HEK293T (cell line): ENCODE results near the gene ACTN4.

Experiments used
- CTCF ChIA-PET: fragments of 350-600 bp; formaldehyde crosslinking; extraction: SDS; loops from one replicate; lab custom pipeline; 2021; ENCODE audit warnings: antibody characterized with exemption, inconsistent platforms; lab: Yijun Ruan, JAX
- POLR2A ChIA-PET: fragments of 350-600 bp; formaldehyde crosslinking; extraction: SDS; loops from one replicate; lab custom pipeline; 2020; ENCODE audit warnings: antibody characterized with exemption, inconsistent platforms; lab: Yijun Ruan, JAX
- DNase-seq: peaks from one replicate; pipeline ENCODE4 v3.0.0; 2012; ENCODE audit warnings: mixed read lengths; ENCODE audit errors: extremely low spot score
- ARNT ChIP-seq: fragments of 450-650 bp; IDR thresholded peaks from 2 replicates; pipeline ENCODE4 v1.6.1; 2017; ENCODE audit warnings: mild to moderate bottlenecking
- BHLHE40 ChIP-seq: fragments of 450-650 bp; IDR thresholded peaks from 2 replicates; pipeline ENCODE4 v1.6.1; 2016; ENCODE audit warnings: mild to moderate bottlenecking, moderate library complexity, borderline replicate concordance
- CTBP1 ChIP-seq: fragments of 450-650 bp; IDR thresholded peaks from 2 replicates; pipeline ENCODE4 v1.6.1; 2016; ENCODE audit warnings: borderline replicate concordance
- ELF4 ChIP-seq: fragments of 450-650 bp; IDR thresholded peaks from 2 replicates; pipeline ENCODE4 v1.6.1; 2017; ENCODE audit warnings: antibody characterized with exemption
- FOXA1 ChIP-seq: fragments of 450-650 bp; IDR thresholded peaks from 2 replicates; pipeline ENCODE4 v1.6.1; 2016; ENCODE audit warnings: mild to moderate bottlenecking
- FOXK2 ChIP-seq: fragments of 450-650 bp; IDR thresholded peaks from 2 replicates; pipeline ENCODE4 v1.6.1; 2016; ENCODE audit warnings: mild to moderate bottlenecking
- FOXM1 ChIP-seq: fragments of 450-650 bp; IDR thresholded peaks from 2 replicates; pipeline ENCODE4 v1.6.1; 2017; ENCODE audit warnings: mild to moderate bottlenecking, borderline replicate concordance
- HDGF ChIP-seq: fragments of 450-650 bp; IDR thresholded peaks from 2 replicates; pipeline ENCODE4 v1.6.1; 2017; ENCODE audit warnings: antibody characterized with exemption, borderline replicate concordance
- L3MBTL2 ChIP-seq: fragments of 450-650 bp; conservative IDR thresholded peaks from 2 replicates; pipeline ENCODE4 v1.6.1; 2016; ENCODE audit warnings: mild to moderate bottlenecking
- LEF1 ChIP-seq: fragments of 450-650 bp; IDR thresholded peaks from 2 replicates; pipeline ENCODE4 v1.6.1; 2017; ENCODE audit warnings: mild to moderate bottlenecking, borderline replicate concordance
- NFRKB ChIP-seq: fragments of 450-650 bp; IDR thresholded peaks from 2 replicates; pipeline ENCODE4 v1.6.1; 2016; ENCODE audit warnings: mild to moderate bottlenecking, moderate library complexity
- SP1 ChIP-seq: fragments of 450-650 bp; IDR thresholded peaks from 2 replicates; pipeline ENCODE4 v1.6.1; 2017
- SUZ12 ChIP-seq: fragments of 450-650 bp; IDR thresholded peaks from 2 replicates; pipeline ENCODE4 v1.6.1; 2016; ENCODE audit warnings: mild to moderate bottlenecking
- TARDBP ChIP-seq: fragments of 450-650 bp; IDR thresholded peaks from 2 replicates; pipeline ENCODE4 v1.6.1; 2016
- ZNF384 ChIP-seq: fragments of 450-650 bp; IDR thresholded peaks from 2 replicates; pipeline ENCODE4 v1.6.1; 2016
- TF ChIP-seq, protein P1 (sequence below): fragments of 450-650 bp; IDR thresholded peaks from 2 replicates; pipeline ENCODE4 v1.6.1; 2016

The ACTN4 gene

DNA sequence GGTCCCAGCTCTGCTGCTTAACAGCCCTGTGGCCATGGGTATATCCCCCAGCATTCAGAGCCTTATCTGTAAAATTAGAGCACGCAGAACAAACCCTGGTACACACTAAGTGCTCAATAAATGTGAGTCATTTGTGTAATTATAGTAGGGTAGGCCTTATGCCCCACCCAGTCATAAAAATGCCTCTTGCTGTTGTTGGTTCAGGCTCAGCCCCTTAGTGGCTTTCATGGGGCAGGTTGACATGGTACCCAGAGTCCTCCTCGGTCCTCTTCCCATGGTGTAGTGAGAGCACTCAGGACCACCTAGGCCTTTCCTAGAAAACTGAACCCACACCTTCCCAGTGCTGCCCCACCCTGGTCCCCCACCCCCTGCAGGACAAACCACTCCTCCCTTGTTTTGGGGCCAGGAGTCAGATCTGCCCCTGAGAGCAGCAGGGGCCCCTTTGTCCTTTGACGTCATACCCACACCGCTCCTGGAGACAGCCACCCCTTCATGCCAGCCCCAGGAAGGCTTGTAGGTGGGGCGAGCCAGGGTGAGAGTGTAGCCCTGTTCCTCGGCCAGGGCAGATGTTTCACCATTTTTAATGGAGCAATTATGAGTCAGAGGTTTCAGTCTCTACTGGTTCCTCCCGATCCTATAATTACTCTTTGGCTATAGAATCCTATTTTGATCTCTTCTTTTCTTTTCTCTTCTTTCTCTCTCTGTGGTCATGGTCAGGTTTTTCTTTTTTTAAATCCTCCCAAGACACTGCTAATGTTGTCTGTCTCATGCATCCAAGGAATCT lies 36.8 kb downstream of the ACTN4 start:
- TF ChIP-seq ZNF384 = no peak
- TF ChIP-seq CTBP1 = no peak
- POLR2A ChIA-PET = interaction anchor here (1.2 to 1.3 kb wide), 2 partner anchors 13 to 37 kb away, joined by 3 to 9 read pairs; partner anchors contain the start of gene ACTN4
- CTCF ChIA-PET = no interaction called here
- DNase-seq = peak; percentile 46

DNA sequence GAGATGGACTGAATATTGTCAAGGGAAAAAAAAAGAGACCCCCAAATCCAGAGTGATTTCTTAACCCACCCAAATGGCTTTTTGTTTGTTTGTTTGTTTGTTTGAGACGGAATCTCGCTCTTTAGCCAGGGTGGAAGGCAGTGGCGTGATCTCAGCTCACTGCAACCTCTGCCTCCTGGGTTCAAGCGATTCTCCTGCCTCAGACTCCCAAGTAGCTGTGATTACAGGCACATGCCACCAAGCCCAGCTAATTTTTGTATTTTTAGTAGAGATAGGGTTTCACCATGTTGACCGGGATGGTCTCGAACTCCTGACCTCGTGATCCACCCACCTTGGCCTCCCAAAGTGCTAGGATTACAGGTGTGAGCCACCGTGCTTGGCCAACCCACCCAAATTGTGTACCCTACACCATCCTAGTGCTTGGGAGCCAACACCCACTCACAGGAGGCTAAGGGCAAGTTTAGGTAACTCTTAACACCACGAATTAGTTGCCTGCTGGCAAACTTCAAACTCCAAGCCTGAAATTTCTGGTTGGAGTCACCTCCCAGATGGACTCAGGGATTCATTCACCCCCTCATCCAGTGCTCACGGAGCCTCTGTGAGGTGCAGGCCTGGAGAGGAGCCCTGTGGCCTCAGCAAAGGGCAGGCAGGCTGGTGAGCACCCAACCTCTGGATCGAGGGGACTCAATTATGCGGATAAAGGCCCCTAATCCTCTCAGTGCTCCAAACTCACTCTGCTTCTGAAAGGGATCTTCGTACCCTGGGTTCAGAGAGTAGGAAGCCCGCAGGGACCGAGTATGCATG lies 37.6 kb downstream of the ACTN4 start:
- no peak for DNase-seq
- ChIA-PET POLR2A (no interaction called here), CTCF (no interaction called here)
- no peak for TF ChIP-seq FOXA1
- no peak for TF ChIP-seq NFRKB

DNA sequence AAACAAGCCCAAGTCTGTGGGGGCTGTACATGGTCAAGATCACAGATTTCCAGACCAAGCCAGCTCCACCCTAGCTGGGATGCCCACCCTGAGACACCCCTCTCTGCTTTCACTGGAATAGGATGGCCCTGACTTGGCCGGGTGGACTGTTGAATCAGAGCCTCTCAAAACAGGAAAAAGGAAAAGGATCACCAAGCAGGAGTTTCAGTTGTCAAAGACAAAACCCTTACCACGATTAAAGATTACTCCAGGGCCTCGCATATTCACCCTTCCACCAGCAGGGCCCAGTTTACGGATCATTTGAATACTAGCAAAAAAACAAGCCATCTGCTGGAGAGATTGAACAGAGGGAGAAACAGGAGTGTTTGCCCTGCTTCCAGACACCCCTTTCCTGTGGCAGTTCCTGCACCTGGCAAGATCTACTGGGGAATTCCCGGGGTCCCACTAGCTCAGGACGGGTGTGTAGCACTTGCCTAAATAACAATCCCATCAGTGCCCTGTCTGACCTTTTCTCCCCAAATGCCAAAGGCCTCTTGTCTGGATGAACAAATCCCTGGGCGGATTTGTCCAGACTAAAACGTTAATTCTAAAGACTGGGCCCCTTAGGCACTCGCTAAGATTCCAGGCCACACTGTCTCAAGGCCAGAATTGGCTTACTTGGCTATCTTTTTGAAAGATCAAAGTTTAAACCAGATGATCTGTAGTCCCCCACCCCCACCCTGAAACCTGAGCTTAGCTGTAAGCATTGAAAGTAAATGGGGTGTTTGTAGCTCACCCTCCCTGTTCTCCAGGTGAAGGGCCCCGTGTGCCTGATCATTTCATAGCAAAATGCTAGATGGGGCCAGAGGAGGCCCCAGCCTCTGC lies 38.4 kb downstream of the ACTN4 start:
- no peak for TF ChIP-seq BHLHE40
- no peak for TF ChIP-seq L3MBTL2
- POLR2A ChIA-PET = interaction anchor here (0.6 kb wide), 1 partner anchor 21 kb away, joined by 4 read pairs; no protein-coding TSS in a partner anchor
- peak; percentile 59 for DNase-seq
- CTCF ChIA-PET = interaction anchor here (0.6 to 0.7 kb wide), 2 partner anchors 19 to 124 kb away, joined by 3 read pairs; no protein-coding TSS in a partner anchor

DNA sequence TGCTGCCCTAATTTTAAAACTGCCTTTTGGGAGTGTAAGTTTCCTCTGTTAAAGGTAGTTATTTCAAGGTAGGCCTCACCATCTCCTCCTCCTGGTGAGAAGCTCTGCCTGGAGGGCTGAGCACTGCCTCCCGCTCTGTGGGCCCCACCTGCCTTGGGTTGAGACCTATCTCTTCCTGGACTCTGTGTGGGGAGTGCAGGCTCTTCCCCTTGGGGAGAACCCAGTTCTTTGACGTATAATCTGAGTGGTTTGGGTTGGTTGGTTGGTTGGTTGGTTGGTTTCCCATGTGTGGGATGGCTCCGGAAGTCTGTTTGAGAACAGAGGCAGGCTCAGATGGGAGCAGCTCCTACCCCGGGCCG lies 39.1 kb downstream of the ACTN4 start:
- no peak for TF ChIP-seq LEF1
- CTCF ChIA-PET = interaction anchor here (0.5 to 0.7 kb wide), 3 partner anchors 18 to 171 kb away, joined by 3 read pairs; no protein-coding TSS in a partner anchor
- no peak for DNase-seq
- POLR2A ChIA-PET = interaction anchor here (0.6 kb wide), 1 partner anchor 21 kb away, joined by 4 read pairs; no protein-coding TSS in a partner anchor

DNA sequence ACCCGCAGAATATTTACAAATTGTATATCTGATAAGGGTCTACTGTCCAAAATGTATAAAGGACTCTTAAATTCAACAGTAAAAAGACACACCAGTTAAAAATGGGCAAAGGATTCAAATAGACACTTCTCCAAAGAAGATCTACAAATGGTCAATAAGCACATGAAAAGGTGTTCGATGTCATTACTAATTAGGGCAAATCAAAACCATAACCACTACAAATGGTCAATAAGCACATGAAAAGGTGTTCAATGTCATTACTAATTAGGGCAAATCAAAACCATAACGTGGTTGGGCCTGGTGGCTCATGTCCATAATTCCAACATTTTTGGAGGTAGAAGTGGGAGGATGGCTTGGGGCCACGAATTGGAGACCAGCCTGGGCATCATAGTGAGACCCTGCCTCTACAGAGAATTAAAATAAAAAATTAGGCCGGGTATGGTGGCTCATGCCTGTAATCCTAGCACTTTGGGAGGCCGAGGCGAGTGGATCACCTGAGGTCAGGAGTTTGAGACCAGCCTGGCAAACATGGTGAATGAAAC lies 40.5 kb downstream of the ACTN4 start:
- ChIA-PET CTCF (no interaction called here), POLR2A (no interaction called here)
- TF ChIP-seq ZNF384 = no peak
- TF ChIP-seq ELF4 = no peak
- TF ChIP-seq, protein P1, sequence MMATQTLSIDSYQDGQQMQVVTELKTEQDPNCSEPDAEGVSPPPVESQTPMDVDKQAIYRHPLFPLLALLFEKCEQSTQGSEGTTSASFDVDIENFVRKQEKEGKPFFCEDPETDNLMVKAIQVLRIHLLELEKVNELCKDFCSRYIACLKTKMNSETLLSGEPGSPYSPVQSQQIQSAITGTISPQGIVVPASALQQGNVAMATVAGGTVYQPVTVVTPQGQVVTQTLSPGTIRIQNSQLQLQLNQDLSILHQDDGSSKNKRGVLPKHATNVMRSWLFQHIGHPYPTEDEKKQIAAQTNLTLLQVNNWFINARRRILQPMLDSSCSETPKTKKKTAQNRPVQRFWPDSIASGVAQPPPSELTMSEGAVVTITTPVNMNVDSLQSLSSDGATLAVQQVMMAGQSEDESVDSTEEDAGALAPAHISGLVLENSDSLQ = no peak
- TF ChIP-seq HDGF = no peak
- TF ChIP-seq FOXK2 = no peak
- no peak for TF ChIP-seq LEF1
- TF ChIP-seq SUZ12 = no peak
- TF ChIP-seq TARDBP = no peak
- no peak for TF ChIP-seq FOXM1
- no peak for TF ChIP-seq CTBP1
- TF ChIP-seq ARNT = no peak
- no peak for TF ChIP-seq L3MBTL2
- TF ChIP-seq FOXA1 = no peak
- TF ChIP-seq SP1 = no peak
- no peak for TF ChIP-seq NFRKB
- TF ChIP-seq BHLHE40 = no peak
- no peak for DNase-seq

DNA sequence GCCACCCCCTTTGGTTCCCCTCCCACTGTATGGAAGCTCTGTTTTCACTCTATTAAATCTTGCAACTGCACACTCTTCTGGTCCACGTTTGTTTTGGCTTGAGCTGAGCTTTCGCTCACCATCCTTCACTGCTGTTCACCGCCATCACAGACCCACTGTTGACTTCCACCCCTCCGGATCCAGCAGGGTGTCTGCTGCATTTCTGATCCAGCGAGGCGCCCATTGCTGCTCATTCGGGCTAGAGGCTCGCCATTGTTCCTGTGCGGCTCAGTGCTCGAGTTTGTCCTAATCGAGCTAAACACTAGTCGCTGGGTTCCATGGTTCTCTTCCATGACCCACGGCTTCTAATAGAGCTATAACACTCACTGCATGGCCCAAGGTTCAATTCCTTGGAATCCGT lies 42.7 kb downstream of the ACTN4 start:
- ChIA-PET CTCF (interaction anchor here (0.8 kb wide), 1 partner anchor 53 kb away, joined by 3 read pairs; no protein-coding TSS in a partner anchor), POLR2A (no interaction called here)
- no peak for DNase-seq
- TF ChIP-seq SP1 = no peak
- no peak for TF ChIP-seq NFRKB
- no peak for TF ChIP-seq ARNT
- no peak for TF ChIP-seq SUZ12
- no peak for TF ChIP-seq ZNF384
- no peak for TF ChIP-seq L3MBTL2
- no peak for TF ChIP-seq BHLHE40
- no peak for TF ChIP-seq HDGF
- TF ChIP-seq LEF1 = no peak
- TF ChIP-seq, protein P1 = no peak
- no peak for TF ChIP-seq CTBP1

DNA sequence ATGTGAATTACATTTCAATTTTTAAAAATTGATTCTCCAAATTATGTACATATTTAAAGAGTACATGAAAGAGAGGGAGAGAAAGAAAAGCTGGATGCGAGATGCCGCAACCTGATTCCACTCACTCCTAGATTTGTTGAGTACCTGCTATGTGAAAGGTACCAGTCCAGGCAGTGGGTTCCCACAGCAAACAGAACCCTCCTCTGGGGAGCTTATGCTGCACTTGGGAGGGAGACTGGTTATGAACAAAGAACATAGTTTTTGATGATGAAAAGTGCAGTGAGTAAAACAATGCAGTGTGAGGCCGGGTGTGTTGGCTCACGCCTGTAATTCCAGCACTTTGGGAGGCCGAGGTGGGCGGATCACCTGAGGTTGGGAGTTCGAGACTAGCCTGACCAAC lies 43.4 kb downstream of the ACTN4 start:
- ChIA-PET POLR2A (no interaction called here), CTCF (interaction anchor here (0.8 kb wide), 1 partner anchor 54 kb away, joined by 3 read pairs; no protein-coding TSS in a partner anchor)

More for the DNA sequence above, 43.4 kb downstream of the ACTN4 start:
- TF ChIP-seq ZNF384 (no peak), FOXA1 (no peak)
- DNase-seq = no peak
